Stimulated activated CD8-positive, alpha-beta memory T cell treated with anti-CD3 and anti-CD28 coated beads, Interleukin-4, amount 100 ng/mL, for 1 hour (primary cell): Measurements from ENCODE around the gene FARS2.

Source experiments
- DNase-seq, 2 donors: peaks; one replicate each; pipeline ENCODE4 v3.0.0-alpha.2; 2020; ENCODE audit warnings: low read depth in 2 of 2, low spot score in 1 of 2

The FARS2 gene

GRCh38 chr6:5416250-5416649 lies 154.9 kb downstream of the FARS2 start:
- no peak for DNase-seq

GRCh38 chr6:5422321-5422915 lies 161.1 kb downstream of the FARS2 start:
- no peak for DNase-seq

- no peak for DNase-seq
Observed at GRCh38 chr6:5423251-5423650, 161.9 kb downstream of the FARS2 start.

GRCh38 chr6:5424726-5425125 lies 163.4 kb downstream of the FARS2 start:
- DNase-seq: no peak

GRCh38 chr6:5425267-5425666 lies 164.0 kb downstream of the FARS2 start:
- DNase-seq: no peak

GRCh38 chr6:5425797-5426196 lies 164.5 kb downstream of the FARS2 start:
- no peak for DNase-seq

GRCh38 chr6:5427586-5427985 lies 166.3 kb downstream of the FARS2 start:
- DNase-seq: no peak

- no peak for DNase-seq
Observed at GRCh38 chr6:5433324-5433723, 172.0 kb downstream of the FARS2 start.

- DNase-seq: no peak
Observed at GRCh38 chr6:5435449-5435848, 174.1 kb downstream of the FARS2 start.

- no peak for DNase-seq
Observed at GRCh38 chr6:5438922-5439584, 177.7 kb downstream of the FARS2 start.

GRCh38 chr6:5439749-5440148 lies 178.4 kb downstream of the FARS2 start:
- no peak for DNase-seq

GRCh38 chr6:5442319-5442718 lies 181.0 kb downstream of the FARS2 start:
- DNase-seq: no peak

- no peak for DNase-seq
Observed at GRCh38 chr6:5442916-5443315, 181.6 kb downstream of the FARS2 start.

- DNase-seq: no peak
Observed at GRCh38 chr6:5443491-5443890, 182.2 kb downstream of the FARS2 start.

- DNase-seq: no peak
Observed at GRCh38 chr6:5446362-5447075, 185.2 kb downstream of the FARS2 start.

- DNase-seq: no peak
Observed at GRCh38 chr6:5447921-5448320, 186.6 kb downstream of the FARS2 start.

- no peak for DNase-seq
Observed at GRCh38 chr6:5450073-5450472, 188.8 kb downstream of the FARS2 start.

GRCh38 chr6:5453546-5453945 lies 192.2 kb downstream of the FARS2 start:
- no peak for DNase-seq

- DNase-seq: no peak
Observed at GRCh38 chr6:5455142-5455541, 193.8 kb downstream of the FARS2 start.

GRCh38 chr6:5457041-5457440 lies 195.7 kb downstream of the FARS2 start:
- DNase-seq: no peak

GRCh38 chr6:5457983-5458683 lies 196.8 kb downstream of the FARS2 start:
- DNase-seq: no peak

GRCh38 chr6:5459346-5459745 lies 198.0 kb downstream of the FARS2 start:
- DNase-seq: no peak
